Subcutaneous adipose tissue (tissue), 4 donors: Measurements from ENCODE around the gene MAP7D2. TPM values are rescaled to one million over a fixed set of nuclear protein-coding genes. Genes with fewer than 3 reads are reported as not detected.

ENCODE experiments used
- total RNA-seq, 4 donors: library from RNA; depleted of rRNA; stranded (reverse); fragments of >200 nt; gene quantifications; one replicate each; pipeline ENCODE4 v1.1.0, GENCODE V29; 2016
- TF ChIP-seq, protein P1 (sequence below): fragments of 450-650 bp; IDR thresholded peaks from one replicate; pipeline ENCODE4 v1.5.1; 2016; ENCODE audit warnings: low read depth, mild to moderate bottlenecking, control low read depth, antibody characterized with exemption, moderate library complexity

MAP7D2 gene
- total RNA-seq, 4 donors from 2014 or later: 0.33 to 0.44 (median 0.36) TPM

DNA sequence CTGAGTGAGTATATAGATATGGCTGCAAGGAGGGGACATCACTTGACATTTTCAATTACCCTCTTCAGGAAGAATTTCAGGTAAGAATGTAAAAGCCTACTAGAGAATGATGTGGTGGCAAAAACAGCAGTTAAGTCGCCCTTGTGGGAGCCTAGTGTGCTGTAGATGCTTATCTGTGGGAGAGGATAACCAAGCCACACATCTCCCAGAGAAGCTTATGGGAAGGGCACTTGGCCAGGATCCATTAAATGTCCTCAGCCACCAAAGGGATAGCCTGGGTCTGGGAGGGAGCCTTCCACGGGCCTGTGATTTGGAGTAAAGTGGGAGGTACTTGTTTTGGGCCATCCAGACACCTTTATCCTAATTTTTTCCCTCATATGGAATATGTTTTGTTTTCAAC is 84.5 kb downstream of the MAP7D2 start:
- TF ChIP-seq, protein P1, sequence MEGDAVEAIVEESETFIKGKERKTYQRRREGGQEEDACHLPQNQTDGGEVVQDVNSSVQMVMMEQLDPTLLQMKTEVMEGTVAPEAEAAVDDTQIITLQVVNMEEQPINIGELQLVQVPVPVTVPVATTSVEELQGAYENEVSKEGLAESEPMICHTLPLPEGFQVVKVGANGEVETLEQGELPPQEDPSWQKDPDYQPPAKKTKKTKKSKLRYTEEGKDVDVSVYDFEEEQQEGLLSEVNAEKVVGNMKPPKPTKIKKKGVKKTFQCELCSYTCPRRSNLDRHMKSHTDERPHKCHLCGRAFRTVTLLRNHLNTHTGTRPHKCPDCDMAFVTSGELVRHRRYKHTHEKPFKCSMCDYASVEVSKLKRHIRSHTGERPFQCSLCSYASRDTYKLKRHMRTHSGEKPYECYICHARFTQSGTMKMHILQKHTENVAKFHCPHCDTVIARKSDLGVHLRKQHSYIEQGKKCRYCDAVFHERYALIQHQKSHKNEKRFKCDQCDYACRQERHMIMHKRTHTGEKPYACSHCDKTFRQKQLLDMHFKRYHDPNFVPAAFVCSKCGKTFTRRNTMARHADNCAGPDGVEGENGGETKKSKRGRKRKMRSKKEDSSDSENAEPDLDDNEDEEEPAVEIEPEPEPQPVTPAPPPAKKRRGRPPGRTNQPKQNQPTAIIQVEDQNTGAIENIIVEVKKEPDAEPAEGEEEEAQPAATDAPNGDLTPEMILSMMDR: no peak

- TF ChIP-seq, protein P1: no peak
These were observed 87.0 kb downstream of the MAP7D2 start for GRCh38 chrX:20029728-20030127.

GRCh38 chrX:20028588-20028987 is 88.1 kb downstream of the MAP7D2 start:
- TF ChIP-seq, protein P1: no peak

GRCh38 chrX:20026278-20026677 is 90.4 kb downstream of the MAP7D2 start:
- TF ChIP-seq, protein P1: no peak

GRCh38 chrX:20019672-20020365 is 96.9 kb downstream of the MAP7D2 start:
- TF ChIP-seq, protein P1: no peak

DNA sequence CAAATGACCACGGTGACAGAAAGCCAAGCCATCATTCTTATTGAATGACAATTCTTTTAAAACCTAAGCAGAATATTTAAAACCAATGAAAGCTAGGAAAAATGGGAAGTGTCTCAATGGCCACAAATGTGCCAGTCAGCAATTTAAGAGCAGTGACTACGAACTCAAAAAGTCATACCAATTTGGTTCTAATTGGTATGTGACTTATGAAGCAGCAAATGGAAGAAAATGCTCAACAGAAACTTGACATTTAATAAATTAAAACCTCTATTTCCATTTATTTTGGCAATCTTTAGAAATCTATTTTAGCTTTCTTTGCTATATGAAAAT is 100.1 kb downstream of the MAP7D2 start:
- TF ChIP-seq, protein P1: no peak

- TF ChIP-seq, protein P1: no peak
These were observed 100.6 kb downstream of the MAP7D2 start for GRCh38 chrX:20015945-20016615.
